GM23248 (cell line): ENCODE measurements around the gene SEMA4D.

Source experiments
- EZH2 ChIP-seq: fragments of 200-600 bp; sonication (generic); IDR thresholded peaks from 2 replicates; pipeline ENCODE4 v1.6.1; 2018; ENCODE audit warnings: antibody characterized with exemption, mild to moderate bottlenecking; ENCODE audit not compliant: insufficient read depth, poor library complexity, severe bottlenecking
- EZH2phosphoT487 ChIP-seq: fragments of 200-600 bp; sonication (generic); IDR thresholded peaks from 2 replicates; pipeline ENCODE4 v1.6.1; 2018; ENCODE audit warnings: antibody characterized with exemption, moderate library complexity, mild to moderate bottlenecking, low read depth; ENCODE audit not compliant: insufficient read depth

GRCh38 chr9:89421595-89421994 is 76.3 kb downstream of the SEMA4D start:
- TF ChIP-seq EZH2 (no peak), EZH2phosphoT487 (no peak)
